Measurements from ENCODE around the gene ETV2. TPM values are rescaled to one million over a fixed set of nuclear protein-coding genes. Genes with fewer than 3 reads are reported as not detected.
A peak's percentile ranks its signal among the peaks of the same experiment; 100 is the strongest.

Gene ETV2
- polyA plus RNA-seq, 3 donors = 0.74 to 1.3 (median 0.75) TPM

- DNase-seq (ENCODE audit: low read depth in 3 of 3, low spot score in 2 of 3) = no peak
Measured at GRCh38 chr19:35623327-35624010, 18.1 kb upstream of the ETV2 start.

GRCh38 chr19:35628264-35628564 lies 13.3 kb upstream of the ETV2 start:
- DNase-seq (ENCODE audit: low read depth in 3 of 3, low spot score in 2 of 3) = no peak

GRCh38 chr19:35628565-35629331 lies 12.8 kb upstream of the ETV2 start, which contains the start of gene RBM42:
Gene RBM42 (plus strand): TSS chr19:35629036. CDS start chr19:35629154, 118 bp downstream.
- DNase-seq (ENCODE audit: low read depth in 3 of 3, low spot score in 2 of 3) = peak; percentile 98 to 99 (median 99)

GRCh38 chr19:35629332-35629633 lies 12.3 kb upstream of the ETV2 start:
- DNase-seq (ENCODE audit: low read depth in 3 of 3, low spot score in 2 of 3) = no peak

DNA sequence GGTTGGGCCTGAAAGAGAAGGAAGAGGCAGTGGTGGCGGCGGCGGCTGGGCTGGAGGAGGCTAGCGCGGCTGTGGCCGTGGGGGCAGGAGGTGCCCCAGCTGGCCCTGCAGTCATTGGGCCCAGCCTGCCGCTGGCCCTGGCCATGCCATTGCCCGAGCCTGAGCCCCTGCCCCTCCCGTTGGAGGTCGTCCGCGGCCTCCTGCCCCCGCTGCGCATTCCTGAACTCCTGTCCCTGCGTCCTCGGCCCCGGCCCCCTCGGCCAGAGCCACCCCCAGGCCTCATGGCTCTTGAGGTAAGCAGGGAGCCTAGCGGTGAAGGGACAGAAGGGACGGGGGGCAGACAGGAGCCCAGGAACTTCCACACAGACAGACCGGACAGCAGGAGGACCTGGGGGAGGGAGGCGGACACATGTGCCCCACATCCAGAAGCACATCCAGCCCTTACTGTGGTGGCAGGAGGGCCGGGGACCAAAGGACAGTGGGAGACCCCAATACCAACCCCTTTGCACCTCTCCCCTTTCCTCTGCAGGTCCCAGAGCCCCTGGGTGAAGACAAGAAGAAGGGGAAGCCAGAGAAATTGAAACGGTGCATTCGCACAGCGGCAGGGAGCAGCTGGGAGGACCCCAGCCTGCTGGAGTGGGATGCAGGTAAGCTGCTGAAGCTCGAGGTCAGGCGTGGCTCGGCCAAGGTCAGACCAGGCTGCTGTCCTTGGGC lies 7.7 kb upstream of the ETV2 start:
- no peak for DNase-seq (ENCODE audit: low read depth in 3 of 3, low spot score in 2 of 3)

DNA sequence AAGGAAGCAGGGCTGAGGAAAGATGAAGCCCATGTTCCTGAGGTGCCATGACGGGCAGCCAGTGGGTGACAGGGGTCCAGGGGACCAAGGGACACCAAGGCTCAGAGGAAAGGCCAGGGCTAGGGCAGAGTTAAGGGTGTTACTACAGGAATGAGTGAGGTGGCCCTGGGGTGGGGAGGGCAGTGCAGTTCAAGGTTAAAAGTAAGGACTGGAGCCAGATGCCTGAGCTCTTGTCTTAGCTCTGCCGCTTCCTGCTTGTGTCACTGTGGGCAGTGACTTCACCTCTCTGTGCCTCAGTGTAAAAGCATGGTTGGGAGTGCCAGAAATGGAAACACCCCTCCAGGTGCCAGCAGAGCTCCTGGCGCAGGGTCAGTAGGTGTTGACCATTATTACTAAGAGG lies 4.9 kb upstream of the ETV2 start:
- no peak for DNase-seq (ENCODE audit: low read depth in 3 of 3, low spot score in 2 of 3)

DNA sequence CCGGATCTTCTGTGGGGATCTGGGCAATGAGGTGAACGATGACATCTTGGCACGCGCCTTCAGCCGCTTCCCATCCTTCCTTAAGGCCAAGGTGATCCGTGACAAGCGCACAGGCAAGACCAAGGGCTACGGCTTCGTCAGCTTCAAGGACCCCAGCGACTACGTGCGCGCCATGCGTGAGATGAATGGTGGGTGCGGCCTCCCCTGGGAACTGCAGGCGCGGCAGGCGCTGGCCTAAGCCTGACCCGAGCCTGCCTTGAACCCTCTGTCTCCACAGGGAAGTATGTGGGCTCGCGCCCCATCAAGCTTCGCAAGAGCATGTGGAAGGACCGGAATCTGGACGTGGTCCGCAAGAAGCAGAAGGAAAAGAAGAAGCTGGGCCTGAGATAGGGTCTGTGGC lies 4.4 kb upstream of the ETV2 start:
- no peak for DNase-seq (ENCODE audit: low read depth in 3 of 3, low spot score in 2 of 3)

DNA sequence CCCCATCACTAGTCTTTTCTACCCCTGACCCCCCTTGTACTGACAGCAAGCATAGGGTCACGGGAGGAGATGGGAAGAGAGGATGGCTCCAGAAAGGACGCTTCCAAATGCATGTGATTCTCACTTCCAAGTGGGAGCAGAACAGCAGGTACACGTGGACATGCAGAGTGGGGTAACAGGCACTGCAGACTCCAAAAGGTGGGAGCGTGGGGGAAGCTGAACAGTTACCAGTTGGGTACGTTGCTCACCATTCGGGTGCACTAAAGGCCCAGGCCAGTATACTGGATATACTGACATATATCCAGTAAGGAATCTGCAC lies 2.3 kb upstream of the ETV2 start:
- no peak for DNase-seq (ENCODE audit: low read depth in 3 of 3, low spot score in 2 of 3)

GRCh38 chr19:35639863-35640262 lies 1.7 kb upstream of the ETV2 start:
- no peak for DNase-seq (ENCODE audit: low read depth in 3 of 3, low spot score in 2 of 3)

- no peak for DNase-seq (ENCODE audit: low read depth in 3 of 3, low spot score in 2 of 3)
Measured at GRCh38 chr19:35642312-35642711, 767 bp downstream of the ETV2 start.

DNA sequence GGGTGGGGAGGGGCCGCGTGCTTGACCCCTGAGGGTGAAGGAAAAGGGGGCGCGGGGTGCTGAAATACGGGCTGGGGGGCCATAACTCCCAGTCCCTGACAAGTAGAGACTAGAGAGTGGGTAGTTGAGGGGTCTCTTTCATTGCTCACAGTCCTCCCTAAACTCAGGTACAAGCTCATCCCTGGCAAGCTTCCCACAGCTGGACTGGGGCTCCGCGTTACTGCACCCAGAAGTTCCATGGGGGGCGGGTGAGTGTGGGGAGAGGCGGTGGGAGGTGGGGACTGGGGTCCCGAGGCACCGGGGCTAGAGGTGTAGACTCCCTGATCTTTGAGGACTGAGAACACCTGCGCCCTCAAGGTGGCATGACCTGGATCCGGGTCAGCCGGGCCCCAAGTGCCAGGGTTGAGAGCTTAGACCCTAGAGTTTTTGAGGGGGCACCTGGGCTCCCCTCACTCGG lies 1.3 kb downstream of the ETV2 start:
- DNase-seq (ENCODE audit: low read depth in 3 of 3, low spot score in 2 of 3) = no peak

DNA sequence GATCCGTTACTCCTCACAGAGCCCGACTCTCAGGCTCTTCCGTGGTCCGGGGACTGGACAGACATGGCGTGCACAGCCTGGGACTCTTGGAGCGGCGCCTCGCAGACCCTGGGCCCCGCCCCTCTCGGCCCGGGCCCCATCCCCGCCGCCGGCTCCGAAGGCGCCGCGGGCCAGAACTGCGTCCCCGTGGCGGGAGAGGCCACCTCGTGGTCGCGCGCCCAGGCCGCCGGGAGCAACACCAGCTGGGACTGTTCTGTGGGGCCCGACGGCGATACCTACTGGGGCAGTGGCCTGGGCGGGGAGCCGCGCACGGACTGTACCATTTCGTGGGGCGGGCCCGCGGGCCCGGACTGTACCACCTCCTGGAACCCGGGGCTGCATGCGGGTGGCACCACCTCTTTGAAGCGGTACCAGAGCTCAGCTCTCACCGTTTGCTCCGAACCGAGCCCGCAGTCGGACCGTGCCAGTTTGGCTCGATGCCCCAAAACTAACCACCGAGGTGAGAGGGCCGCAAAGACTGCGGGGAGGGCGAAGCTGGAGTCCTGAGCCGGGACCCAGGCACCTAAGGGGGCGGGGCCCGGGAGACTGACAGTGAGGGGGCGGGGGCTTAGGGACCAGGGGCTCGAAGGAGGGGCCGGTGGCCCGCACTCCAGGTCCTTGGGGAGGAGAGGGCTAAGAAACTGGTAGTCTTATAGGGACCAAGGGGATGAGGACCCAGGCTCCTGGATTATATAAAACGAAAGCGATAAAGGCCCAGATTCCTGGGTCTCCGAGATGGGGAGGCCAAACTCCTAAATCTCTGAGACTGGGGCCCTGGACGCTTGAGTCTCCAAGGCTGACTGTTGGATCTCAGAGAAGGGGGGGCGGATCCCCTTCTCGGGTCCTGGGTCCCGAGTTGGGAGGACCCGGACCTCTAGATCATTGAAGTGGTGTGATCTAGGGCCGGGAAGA lies 2.0 kb downstream of the ETV2 start:
- peak in 2 of 3 donors; percentile 73 to 79 for DNase-seq (ENCODE audit: low read depth in 3 of 3, low spot score in 2 of 3)

DNA sequence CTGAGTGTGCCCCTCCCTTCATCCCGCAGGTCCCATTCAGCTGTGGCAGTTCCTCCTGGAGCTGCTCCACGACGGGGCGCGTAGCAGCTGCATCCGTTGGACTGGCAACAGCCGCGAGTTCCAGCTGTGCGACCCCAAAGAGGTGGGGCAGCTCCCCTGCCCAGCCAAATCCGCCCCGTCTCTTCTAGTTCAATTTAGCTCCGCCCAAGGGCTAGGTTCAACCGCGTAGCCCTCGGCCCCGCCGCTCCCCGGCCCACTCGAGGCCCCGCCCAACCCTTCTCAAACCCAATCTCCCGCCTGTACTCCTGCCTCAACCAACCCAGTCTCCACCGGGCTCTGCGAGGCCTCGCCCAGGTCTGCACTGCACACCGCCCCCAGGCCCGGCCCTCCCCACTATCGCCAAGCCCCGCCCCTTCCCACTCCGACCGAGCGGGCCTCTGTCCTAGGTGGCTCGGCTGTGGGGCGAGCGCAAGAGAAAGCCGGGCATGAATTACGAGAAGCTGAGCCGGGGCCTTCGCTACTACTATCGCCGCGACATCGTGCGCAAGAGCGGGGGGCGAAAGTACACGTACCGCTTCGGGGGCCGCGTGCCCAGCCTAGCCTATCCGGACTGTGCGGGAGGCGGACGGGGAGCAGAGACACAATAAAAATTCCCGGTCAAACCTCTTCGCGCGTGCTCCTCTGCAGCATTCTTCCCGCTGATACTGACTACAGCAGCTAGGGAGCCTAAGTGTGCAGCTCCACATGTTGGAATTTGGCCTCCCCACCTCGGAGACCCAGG lies 2.9 kb downstream of the ETV2 start:
- DNase-seq (ENCODE audit: low read depth in 3 of 3, low spot score in 2 of 3) = peak in 2 of 3 donors; percentile 40 to 66

- DNase-seq (ENCODE audit: low read depth in 3 of 3, low spot score in 2 of 3) = peak in 1 of 3 donors; percentile 14
Measured at GRCh38 chr19:35644987-35645679, 3.6 kb downstream of the ETV2 start.

GRCh38 chr19:35645680-35646511 lies 4.4 kb downstream of the ETV2 start:
- DNase-seq (ENCODE audit: low read depth in 3 of 3, low spot score in 2 of 3) = no peak

DNA sequence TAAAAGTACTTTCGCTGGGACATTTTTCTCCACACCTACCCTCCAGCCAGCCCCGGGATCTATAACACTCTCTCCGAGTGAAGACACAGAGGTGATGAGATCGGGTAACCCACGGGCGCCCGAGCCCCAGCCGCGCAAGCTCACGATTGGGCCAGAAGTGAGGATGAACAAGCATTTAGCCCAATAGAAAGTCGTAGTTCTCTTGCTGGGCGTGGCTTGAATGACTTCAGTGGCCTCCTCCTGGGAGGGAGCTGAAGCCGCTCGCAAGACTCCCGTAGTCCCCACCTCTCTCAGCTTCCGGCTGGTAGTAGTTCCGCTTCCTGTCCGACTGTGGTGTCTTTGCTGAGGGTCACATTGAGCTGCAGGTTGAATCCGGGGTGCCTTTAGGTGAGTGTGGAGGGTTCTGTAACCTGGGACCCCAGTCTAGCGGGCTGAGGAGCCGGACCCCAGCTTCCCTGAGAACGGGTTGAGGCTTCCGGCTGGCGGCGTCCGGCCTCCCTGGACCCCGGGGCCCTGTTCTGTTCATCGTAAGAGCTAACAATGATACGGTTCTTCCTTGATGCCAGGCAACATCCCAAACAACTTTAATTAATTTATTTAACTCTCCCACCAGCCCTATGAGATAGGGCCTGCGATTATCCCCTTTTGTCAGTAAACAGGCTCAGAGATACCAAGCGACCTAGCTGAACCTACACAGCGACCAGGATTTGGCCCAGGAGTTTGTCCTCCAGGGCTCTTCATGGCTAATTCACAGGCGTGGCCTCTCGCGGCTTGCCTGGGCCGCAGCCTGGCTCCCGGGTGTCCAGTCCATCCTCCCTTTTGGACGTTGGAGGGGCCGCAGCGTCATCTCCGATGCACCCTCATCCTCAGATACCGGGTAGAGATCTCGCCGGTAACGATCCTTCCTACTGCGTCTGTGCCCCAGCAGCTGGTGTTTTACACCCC lies 6.7 kb downstream of the ETV2 start, which contains the start of gene COX6B1:
COX6B1 (plus strand) TSS at position 307 of the 945 bp plus-strand sequence. CDS start 2,921 bp downstream, outside the sequence.
- DNase-seq (ENCODE audit: low read depth in 3 of 3, low spot score in 2 of 3) = peak; percentile 84 to 95 (median 85)

GRCh38 chr19:35650581-35650980 lies 9.0 kb downstream of the ETV2 start:
- no peak for DNase-seq (ENCODE audit: low read depth in 3 of 3, low spot score in 2 of 3)
